Glutamatergic neuron (in vitro differentiated cells): ENCODE results near the gene SLC2A1. TPM values are rescaled to one million over a fixed set of nuclear protein-coding genes. Genes with fewer than 3 reads are reported as not detected.

Source experiments
- DNase-seq: peaks from one replicate; pipeline ENCODE4 v3.0.0; 2022
- H3K27ac Mint-ChIP-seq: one replicate; pipeline ENCODE4 v1.8.0; 2020; ENCODE audit warnings: mild to moderate bottlenecking, mixed read lengths, inconsistent platforms; ENCODE audit not compliant: unreplicated experiment
- H3K27me3 Mint-ChIP-seq: one replicate; pipeline ENCODE4 v1.8.0; 2020; ENCODE audit warnings: mild to moderate bottlenecking, moderate library complexity, mixed read lengths, inconsistent platforms; ENCODE audit not compliant: unreplicated experiment
- H3K36me3 Mint-ChIP-seq: one replicate; pipeline ENCODE4 v1.8.0; 2020; ENCODE audit warnings: mild to moderate bottlenecking, mixed read lengths, inconsistent platforms; ENCODE audit not compliant: unreplicated experiment
- H3K4me1 Mint-ChIP-seq: one replicate; pipeline ENCODE4 v1.8.0; 2020; ENCODE audit warnings: mild to moderate bottlenecking, low read depth, mixed read lengths, inconsistent platforms; ENCODE audit not compliant: unreplicated experiment
- H3K4me3 Mint-ChIP-seq: one replicate; pipeline ENCODE4 v1.8.0; 2020; ENCODE audit warnings: mild to moderate bottlenecking, mixed read lengths, inconsistent platforms; ENCODE audit not compliant: unreplicated experiment
- H3K9me3 Mint-ChIP-seq: one replicate; pipeline ENCODE4 v1.8.0; 2020; ENCODE audit warnings: mild to moderate bottlenecking, moderate library complexity, mixed read lengths, inconsistent platforms; ENCODE audit not compliant: unreplicated experiment
- CTCF ChIP-seq: fragments of 200-600 bp; sonication (generic); IDR thresholded peaks from one replicate; pipeline ENCODE4 v1.5.0; 2021; ENCODE audit not compliant: partially characterized antibody, unreplicated experiment
- total RNA-seq: library from RNA; stranded (reverse); fragmentation: NEBNext Ultra II Directional; extraction: Animal tissue kit (Norgen Biotek cat#: 25700); gene quantifications from one replicate; pipeline ENCODE4 v1.2.1, GENCODE V29; 2021; ENCODE audit not compliant: unreplicated experiment

Gene SLC2A1
- total RNA-seq, 1 donor from 2014 or later = 25.0 TPM

GRCh38 chr1:42929434-42930177 is 29.1 kb downstream of the SLC2A1 start:
- Mint-ChIP-seq H3K36me3 (peaks cover 6% of the 10 kb centered on the region), H3K9me3 (peaks cover 4% of the 10 kb centered on the region), H3K4me3 (no peak overlapping the region), H3K27me3 (peaks cover 8% of the 10 kb centered on the region), H3K4me1 (peaks cover 7% of the 10 kb centered on the region), H3K27ac (no peak overlapping the region)
- no peak for TF ChIP-seq CTCF
- DNase-seq = no peak

DNA sequence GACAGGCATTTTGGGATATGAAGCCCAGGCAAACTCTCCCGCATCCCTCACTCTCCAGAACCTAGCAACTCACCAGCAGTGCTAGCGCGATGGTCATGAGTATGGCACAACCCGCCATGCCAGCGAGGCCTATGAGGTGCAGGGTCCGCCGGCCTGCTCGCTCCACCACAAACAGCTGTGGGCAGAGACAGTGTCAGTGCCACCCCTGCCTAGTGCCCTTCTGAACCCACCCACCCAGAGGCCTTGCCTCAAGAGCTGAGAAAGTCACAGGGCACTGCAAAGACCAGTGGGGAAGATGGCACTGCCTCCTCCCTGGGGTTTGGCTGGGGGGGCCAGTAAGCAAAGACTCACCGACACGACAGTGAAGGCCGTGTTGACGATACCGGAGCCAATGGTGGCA is 29.8 kb downstream of the SLC2A1 start:
- H3K4me1 Mint-ChIP-seq = peaks cover 7% of the 10 kb centered on the region
- peaks cover 4% of the 10 kb centered on the region for H3K9me3 Mint-ChIP-seq
- peaks cover 11% of the 10 kb centered on the region for H3K27me3 Mint-ChIP-seq
- peaks cover 6% of the 10 kb centered on the region for H3K36me3 Mint-ChIP-seq
- no peak overlapping the region for H3K4me3 Mint-ChIP-seq
- no peak for DNase-seq
- H3K27ac Mint-ChIP-seq = no peak overlapping the region
- TF ChIP-seq CTCF = no peak

DNA sequence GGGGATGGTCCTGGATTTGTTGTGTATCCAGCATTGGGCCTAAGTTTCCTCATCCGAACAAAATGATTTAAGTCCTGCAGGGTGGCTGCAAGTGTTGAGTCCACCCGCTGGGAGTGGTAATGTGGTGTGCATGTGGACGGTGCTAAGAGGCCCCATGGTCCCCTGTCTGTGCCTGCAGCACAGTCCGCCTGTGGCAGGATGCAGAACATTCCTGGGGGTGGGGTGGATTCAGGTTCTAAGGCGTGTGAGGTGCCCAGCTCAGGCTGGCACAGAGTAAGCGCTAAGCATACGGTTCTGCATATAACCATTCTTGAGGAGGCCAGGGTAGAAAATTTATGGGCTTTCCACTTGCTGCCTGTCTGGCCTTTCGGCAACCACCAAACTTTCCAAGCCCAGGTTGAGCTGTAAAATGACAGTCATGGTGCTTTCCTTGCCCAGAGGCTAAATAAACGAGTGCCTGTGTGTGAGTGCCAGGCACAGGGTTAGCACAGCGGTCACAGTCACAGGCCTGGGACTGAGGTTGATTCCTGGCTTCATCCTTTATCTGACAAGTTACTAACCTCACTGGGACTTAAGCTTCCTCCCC is 30.7 kb downstream of the SLC2A1 start:
- H3K9me3 Mint-ChIP-seq = peaks cover 4% of the 10 kb centered on the region
- H3K27me3 Mint-ChIP-seq = peaks cover 15% of the 10 kb centered on the region
- no peak for DNase-seq
- peaks cover 11% of the 10 kb centered on the region for H3K4me1 Mint-ChIP-seq
- no peak for TF ChIP-seq CTCF
- H3K36me3 Mint-ChIP-seq = peaks cover 6% of the 10 kb centered on the region
- no peak overlapping the region for H3K27ac Mint-ChIP-seq
- no peak overlapping the region for H3K4me3 Mint-ChIP-seq

DNA sequence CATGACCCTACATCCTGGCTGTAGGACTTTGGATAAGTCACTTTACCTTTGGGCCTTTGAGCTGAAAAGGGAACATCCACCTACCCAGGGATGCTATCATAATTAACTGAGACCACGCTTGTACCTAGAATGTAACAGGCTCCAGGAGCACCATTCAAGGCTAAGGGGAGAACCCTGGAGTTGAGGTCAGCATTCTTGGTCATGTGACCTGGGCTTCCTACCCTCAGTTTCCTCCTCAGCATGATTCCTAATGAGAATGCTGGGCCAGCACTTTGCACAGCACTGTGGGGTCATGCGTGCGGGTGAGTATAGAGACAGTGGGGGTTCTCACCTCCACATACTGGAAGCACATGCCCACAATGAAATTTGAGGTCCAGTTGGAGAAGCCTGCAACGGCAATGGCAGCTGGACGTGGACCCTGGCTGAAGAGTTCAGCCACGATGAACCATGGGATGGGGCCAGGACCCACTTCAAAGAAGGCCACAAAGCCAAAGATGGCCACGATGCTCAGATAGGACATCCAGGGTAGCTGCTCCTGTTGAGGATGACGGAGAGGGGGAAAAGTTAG is 31.3 kb downstream of the SLC2A1 start:
- H3K36me3 Mint-ChIP-seq = peaks cover 6% of the 10 kb centered on the region
- H3K4me3 Mint-ChIP-seq = no peak overlapping the region
- H3K27ac Mint-ChIP-seq = no peak overlapping the region

More for the DNA sequence above, 31.3 kb downstream of the SLC2A1 start:
- DNase-seq = no peak
- Mint-ChIP-seq H3K27me3 (peaks cover 15% of the 10 kb centered on the region), H3K4me1 (peaks cover 12% of the 10 kb centered on the region), H3K9me3 (peaks cover 5% of the 10 kb centered on the region)
- no peak for TF ChIP-seq CTCF
